D721Med (cell line): ENCODE data around the gene CD200.

ENCODE experiments used
- DNase-seq: peaks from one replicate; pipeline ENCODE4 v3.0.0; 2011; ENCODE audit warnings: low spot score; ENCODE audit not compliant: insufficient read length
- FAIRE-seq: peaks from 2 replicates; lab custom pipeline; 2011; peaks lifted over from hg19 to GRCh38; lab: Jason Lieb, UNC
- CTCF ChIP-seq: IDR thresholded peaks from 2 replicates; pipeline ENCODE4 v1.5.1; 2012; ENCODE audit warnings: mild to moderate bottlenecking, control low read depth; ENCODE audit not compliant: insufficient read depth; ENCODE audit errors: missing control alignments

The CD200 gene

GRCh38 chr3:112371569-112371968 lies 38.6 kb downstream of the CD200 start:
- FAIRE-seq (no peak), DNase-seq (no peak)

GRCh38 chr3:112372396-112372795 lies 39.4 kb downstream of the CD200 start:
- DNase-seq, result no peak

More at GRCh38 chr3:112371569-112371968, 38.6 kb downstream of the CD200 start:
- no peak for TF ChIP-seq CTCF

GRCh38 chr3:112373476-112373875 lies 40.5 kb downstream of the CD200 start:
- TF ChIP-seq CTCF, result no peak
- DNase-seq, result no peak
- FAIRE-seq, result no peak

More at GRCh38 chr3:112372396-112372795, 39.4 kb downstream of the CD200 start:
- TF ChIP-seq CTCF, result no peak
- FAIRE-seq, result no peak

GRCh38 chr3:112373924-112374323 lies 41.0 kb downstream of the CD200 start:
- no peak for TF ChIP-seq CTCF
- DNase-seq (no peak), FAIRE-seq (no peak)

DNA sequence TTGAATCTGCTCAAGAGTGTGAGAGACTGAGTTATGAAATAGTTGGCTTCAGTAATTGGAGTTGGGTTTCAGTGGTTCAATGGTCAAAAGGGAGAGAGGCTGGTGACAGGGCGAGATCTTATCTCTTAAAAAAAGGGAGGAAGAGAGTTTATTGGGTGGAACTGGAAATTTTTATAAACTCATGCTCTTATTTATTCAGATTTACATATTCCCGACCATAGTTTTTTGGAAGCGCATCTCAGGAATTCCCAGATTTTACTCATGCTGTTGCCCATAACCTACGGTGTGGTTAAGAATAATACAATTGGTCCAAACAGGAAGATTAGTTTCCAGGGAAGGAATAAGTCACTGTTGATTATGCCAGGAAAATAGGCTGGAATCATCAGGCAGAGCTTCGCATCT lies 41.4 kb downstream of the CD200 start:
- DNase-seq, result no peak
- no peak for FAIRE-seq
- TF ChIP-seq CTCF, result no peak

GRCh38 chr3:112375117-112375516 lies 42.2 kb downstream of the CD200 start:
- no peak for DNase-seq
- no peak for FAIRE-seq
- TF ChIP-seq CTCF, result no peak

DNA sequence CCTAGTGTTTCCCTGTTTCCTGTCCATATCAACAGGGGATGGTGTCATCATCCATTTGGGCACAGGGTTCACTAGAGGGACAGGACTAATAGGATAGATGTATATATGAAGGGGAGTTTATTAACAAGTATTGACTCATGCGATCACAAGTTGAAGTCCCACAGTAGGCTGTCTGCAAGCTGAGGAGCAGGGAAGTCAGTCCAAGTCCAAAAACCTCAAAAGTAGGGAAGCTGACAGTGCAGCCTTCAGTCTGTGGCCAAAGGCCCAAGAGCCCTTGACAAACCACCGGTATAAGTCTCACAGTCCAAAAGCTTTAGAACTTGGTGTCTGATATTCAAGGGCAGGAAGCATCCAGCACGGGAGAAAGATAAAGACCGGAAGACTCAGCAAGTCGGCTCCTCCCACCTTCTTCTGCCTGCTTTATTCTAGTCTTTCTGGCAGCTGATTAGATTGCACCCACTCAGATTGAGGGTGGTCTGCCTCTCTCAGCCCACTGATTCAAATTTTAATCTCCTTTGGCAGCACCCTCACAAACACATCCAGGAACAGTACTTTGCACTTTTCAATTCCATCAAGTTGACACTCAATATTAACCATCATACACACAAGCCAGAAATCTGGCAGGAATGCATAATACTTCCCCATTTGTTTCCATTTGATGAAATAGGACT lies 43.4 kb downstream of the CD200 start:
- TF ChIP-seq CTCF, result no peak
- DNase-seq, result no peak
- no peak for FAIRE-seq
